ENCODE results near the gene TSHZ1.

The TSHZ1 gene

GRCh38 chr18:75167137-75167536, 43.5 kb upstream of the TSHZ1 start (continued):
- TF ChIP-seq, protein P1, sequence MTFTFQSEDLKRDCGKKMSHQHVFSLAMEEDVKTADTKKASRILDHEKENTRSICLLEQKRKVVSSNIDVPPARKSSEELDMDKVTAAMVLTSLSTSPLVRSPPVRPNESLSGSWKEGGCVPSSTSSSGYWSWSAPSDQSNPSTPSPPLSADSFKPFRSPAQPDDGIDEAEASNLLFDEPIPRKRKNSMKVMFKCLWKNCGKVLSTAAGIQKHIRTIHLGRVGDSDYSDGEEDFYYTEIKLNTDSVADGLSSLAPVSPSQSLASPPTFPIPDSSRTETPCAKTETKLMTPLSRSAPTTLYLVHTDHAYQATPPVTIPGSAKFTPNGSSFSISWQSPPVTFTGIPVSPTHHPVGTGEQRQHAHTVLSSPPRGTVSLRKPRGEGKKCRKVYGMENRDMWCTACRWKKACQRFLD (tag by site-specific recombination; IDR thresholded peaks at IDR 0.05) = no peak
- no peak for TF ChIP-seq KLF9 (tag by site-specific recombination; IDR thresholded peaks at IDR 0.05; ENCODE audit: low read depth)
- no peak for TF ChIP-seq ZEB2 (tag by site-specific recombination; IDR thresholded peaks at IDR 0.05)

GRCh38 chr18:75167759-75168618, 42.6 kb upstream of the TSHZ1 start:
- POLR2A ChIA-PET = no interaction called here
- Histone ChIP-seq H3K36me3 (ENCODE audit: control insufficient read depth in 2 of 2, insufficient read depth in 1 of 2, low read length in 2 of 2) (no peaks in the 10 kb centered on the region), H3K4me3 (ENCODE audit: low read depth, low read length) (no peak overlapping the region), H3K27ac (ENCODE audit: extremely low read depth, low read depth, low read length) (no peak overlapping the region), H3K4me1 (ENCODE audit: control insufficient read depth, insufficient read depth, low read length) (no peaks in the 10 kb centered on the region), H3K9me3 (ENCODE audit: control insufficient read depth, insufficient read depth, low read depth, low read length) (no peaks in the 10 kb centered on the region)
- CTCF ChIA-PET = interaction anchor here (0.7 kb wide), 1 partner anchor 1119 kb away, joined by 4 read pairs; no protein-coding TSS in a partner anchor
- TF ChIP-seq, protein P2, sequence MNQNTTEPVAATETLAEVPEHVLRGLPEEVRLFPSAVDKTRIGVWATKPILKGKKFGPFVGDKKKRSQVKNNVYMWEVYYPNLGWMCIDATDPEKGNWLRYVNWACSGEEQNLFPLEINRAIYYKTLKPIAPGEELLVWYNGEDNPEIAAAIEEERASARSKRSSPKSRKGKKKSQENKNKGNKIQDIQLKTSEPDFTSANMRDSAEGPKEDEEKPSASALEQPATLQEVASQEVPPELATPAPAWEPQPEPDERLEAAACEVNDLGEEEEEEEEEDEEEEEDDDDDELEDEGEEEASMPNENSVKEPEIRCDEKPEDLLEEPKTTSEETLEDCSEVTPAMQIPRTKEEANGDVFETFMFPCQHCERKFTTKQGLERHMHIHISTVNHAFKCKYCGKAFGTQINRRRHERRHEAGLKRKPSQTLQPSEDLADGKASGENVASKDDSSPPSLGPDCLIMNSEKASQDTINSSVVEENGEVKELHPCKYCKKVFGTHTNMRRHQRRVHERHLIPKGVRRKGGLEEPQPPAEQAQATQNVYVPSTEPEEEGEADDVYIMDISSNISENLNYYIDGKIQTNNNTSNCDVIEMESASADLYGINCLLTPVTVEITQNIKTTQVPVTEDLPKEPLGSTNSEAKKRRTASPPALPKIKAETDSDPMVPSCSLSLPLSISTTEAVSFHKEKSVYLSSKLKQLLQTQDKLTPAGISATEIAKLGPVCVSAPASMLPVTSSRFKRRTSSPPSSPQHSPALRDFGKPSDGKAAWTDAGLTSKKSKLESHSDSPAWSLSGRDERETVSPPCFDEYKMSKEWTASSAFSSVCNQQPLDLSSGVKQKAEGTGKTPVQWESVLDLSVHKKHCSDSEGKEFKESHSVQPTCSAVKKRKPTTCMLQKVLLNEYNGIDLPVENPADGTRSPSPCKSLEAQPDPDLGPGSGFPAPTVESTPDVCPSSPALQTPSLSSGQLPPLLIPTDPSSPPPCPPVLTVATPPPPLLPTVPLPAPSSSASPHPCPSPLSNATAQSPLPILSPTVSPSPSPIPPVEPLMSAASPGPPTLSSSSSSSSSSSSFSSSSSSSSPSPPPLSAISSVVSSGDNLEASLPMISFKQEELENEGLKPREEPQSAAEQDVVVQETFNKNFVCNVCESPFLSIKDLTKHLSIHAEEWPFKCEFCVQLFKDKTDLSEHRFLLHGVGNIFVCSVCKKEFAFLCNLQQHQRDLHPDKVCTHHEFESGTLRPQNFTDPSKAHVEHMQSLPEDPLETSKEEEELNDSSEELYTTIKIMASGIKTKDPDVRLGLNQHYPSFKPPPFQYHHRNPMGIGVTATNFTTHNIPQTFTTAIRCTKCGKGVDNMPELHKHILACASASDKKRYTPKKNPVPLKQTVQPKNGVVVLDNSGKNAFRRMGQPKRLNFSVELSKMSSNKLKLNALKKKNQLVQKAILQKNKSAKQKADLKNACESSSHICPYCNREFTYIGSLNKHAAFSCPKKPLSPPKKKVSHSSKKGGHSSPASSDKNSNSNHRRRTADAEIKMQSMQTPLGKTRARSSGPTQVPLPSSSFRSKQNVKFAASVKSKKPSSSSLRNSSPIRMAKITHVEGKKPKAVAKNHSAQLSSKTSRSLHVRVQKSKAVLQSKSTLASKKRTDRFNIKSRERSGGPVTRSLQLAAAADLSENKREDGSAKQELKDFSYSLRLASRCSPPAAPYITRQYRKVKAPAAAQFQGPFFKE (tag by site-specific recombination; IDR thresholded peaks at IDR 0.05; ENCODE audit: borderline replicate concordance) = no peak
- TF ChIP-seq GLI4 (tag by site-specific recombination; IDR thresholded peaks at IDR 0.05) = no peak
- TF ChIP-seq ZNF571 (tag by site-specific recombination; IDR thresholded peaks at IDR 0.05) = no peak
- TF ChIP-seq ZNF549 (tag by site-specific recombination; IDR thresholded peaks at IDR 0.05) = no peak
- no peak for TF ChIP-seq KLF10 (tag by site-specific recombination; IDR thresholded peaks at IDR 0.05)
- TF ChIP-seq, protein P3, sequence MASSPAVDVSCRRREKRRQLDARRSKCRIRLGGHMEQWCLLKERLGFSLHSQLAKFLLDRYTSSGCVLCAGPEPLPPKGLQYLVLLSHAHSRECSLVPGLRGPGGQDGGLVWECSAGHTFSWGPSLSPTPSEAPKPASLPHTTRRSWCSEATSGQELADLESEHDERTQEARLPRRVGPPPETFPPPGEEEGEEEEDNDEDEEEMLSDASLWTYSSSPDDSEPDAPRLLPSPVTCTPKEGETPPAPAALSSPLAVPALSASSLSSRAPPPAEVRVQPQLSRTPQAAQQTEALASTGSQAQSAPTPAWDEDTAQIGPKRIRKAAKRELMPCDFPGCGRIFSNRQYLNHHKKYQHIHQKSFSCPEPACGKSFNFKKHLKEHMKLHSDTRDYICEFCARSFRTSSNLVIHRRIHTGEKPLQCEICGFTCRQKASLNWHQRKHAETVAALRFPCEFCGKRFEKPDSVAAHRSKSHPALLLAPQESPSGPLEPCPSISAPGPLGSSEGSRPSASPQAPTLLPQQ (tag by site-specific recombination; IDR thresholded peaks at IDR 0.05) = no peak
- no peak for TF ChIP-seq ZNF23 (tag by site-specific recombination; IDR thresholded peaks at IDR 0.05; ENCODE audit: borderline replicate concordance)
- no peak for TF ChIP-seq ZNF544 (tag by site-specific recombination; IDR thresholded peaks at IDR 0.05)
- TF ChIP-seq ZSCAN16 (tag by site-specific recombination; IDR thresholded peaks at IDR 0.05) = no peak
- TF ChIP-seq ZNF433 (tag by site-specific recombination; IDR thresholded peaks at IDR 0.05; ENCODE audit: low read depth) = no peak

GRCh38 chr18:75168619-75169018, 42.0 kb upstream of the TSHZ1 start:
- no peaks in the 10 kb centered on the region for H3K4me1 ChIP-seq (ENCODE audit: control insufficient read depth, insufficient read depth, low read length)
- no peak overlapping the region for H3K4me3 ChIP-seq (ENCODE audit: low read depth, low read length)
- POLR2A ChIA-PET = no interaction called here
- CTCF ChIA-PET = interaction anchor here (0.7 kb wide), 1 partner anchor 1120 kb away, joined by 4 read pairs; no protein-coding TSS in a partner anchor
- no peaks in the 10 kb centered on the region for H3K36me3 ChIP-seq (ENCODE audit: control insufficient read depth in 2 of 2, insufficient read depth in 1 of 2, low read length in 2 of 2)
- no peaks in the 10 kb centered on the region for H3K9me3 ChIP-seq (ENCODE audit: control insufficient read depth, insufficient read depth, low read depth, low read length)
- H3K27ac ChIP-seq (ENCODE audit: extremely low read depth, low read depth, low read length) = no peak overlapping the region
- TF ChIP-seq ZNF660 (tag by site-specific recombination; IDR thresholded peaks at IDR 0.05) (no peak), TRIM28 (IDR thresholded peaks at IDR 0.05; ENCODE audit: borderline replicate concordance, low read length) (no peak), ZNF184 (tag by site-specific recombination; IDR thresholded peaks at IDR 0.05) (no peak), AEBP2 (tag by site-specific recombination; IDR thresholded peaks at IDR 0.05; ENCODE audit: borderline replicate concordance) (no peak), ZNF202 (tag by site-specific recombination; IDR thresholded peaks at IDR 0.05; ENCODE audit: borderline replicate concordance) (no peak), ZNF112 (tag by site-specific recombination; IDR thresholded peaks at IDR 0.05) (no peak)
- TF ChIP-seq, protein P4, sequence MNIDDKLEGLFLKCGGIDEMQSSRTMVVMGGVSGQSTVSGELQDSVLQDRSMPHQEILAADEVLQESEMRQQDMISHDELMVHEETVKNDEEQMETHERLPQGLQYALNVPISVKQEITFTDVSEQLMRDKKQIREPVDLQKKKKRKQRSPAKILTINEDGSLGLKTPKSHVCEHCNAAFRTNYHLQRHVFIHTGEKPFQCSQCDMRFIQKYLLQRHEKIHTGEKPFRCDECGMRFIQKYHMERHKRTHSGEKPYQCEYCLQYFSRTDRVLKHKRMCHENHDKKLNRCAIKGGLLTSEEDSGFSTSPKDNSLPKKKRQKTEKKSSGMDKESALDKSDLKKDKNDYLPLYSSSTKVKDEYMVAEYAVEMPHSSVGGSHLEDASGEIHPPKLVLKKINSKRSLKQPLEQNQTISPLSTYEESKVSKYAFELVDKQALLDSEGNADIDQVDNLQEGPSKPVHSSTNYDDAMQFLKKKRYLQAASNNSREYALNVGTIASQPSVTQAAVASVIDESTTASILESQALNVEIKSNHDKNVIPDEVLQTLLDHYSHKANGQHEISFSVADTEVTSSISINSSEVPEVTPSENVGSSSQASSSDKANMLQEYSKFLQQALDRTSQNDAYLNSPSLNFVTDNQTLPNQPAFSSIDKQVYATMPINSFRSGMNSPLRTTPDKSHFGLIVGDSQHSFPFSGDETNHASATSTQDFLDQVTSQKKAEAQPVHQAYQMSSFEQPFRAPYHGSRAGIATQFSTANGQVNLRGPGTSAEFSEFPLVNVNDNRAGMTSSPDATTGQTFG (tag by site-specific recombination; IDR thresholded peaks at IDR 0.05; ENCODE audit: borderline replicate concordance) = no peak

Data from HEK293 (cell line).